K562 (cell line): ENCODE measurements around the gene CD48. TPM values are rescaled to one million over a fixed set of nuclear protein-coding genes. Genes with fewer than 3 reads are reported as not detected.

Source experiments
- ASH1L ChIP-seq: fragments of 450-650 bp; IDR thresholded peaks from 2 replicates; pipeline ENCODE4 v1.6.1; 2018; ENCODE audit warnings: borderline replicate concordance, mild to moderate bottlenecking, low read depth; ENCODE audit not compliant: partially characterized antibody
- DDX20 ChIP-seq: fragments of 450-650 bp; IDR thresholded peaks from 2 replicates; pipeline ENCODE4 v1.6.1; 2016; ENCODE audit warnings: missing genetic modification characterization, low read depth, mild to moderate bottlenecking, missing compliant biosample characterization, moderate library complexity
- DIDO1 ChIP-seq: fragments of 450-650 bp; IDR thresholded peaks from 2 replicates; pipeline ENCODE4 v1.6.1; 2016; ENCODE audit warnings: low read depth, missing biosample characterization, missing genetic modification characterization
- GTF2E2 ChIP-seq: fragments of 200-800 bp; sonication (Bioruptor generic); IDR thresholded peaks from 2 replicates; pipeline ENCODE4 v1.6.1; 2016; ENCODE audit warnings: missing genetic modification characterization, missing compliant biosample characterization
- HDGF ChIP-seq: fragments of 450-650 bp; IDR thresholded peaks from 2 replicates; pipeline ENCODE4 v1.6.1; 2016
- NFXL1 ChIP-seq: fragments of 450-650 bp; formaldehyde crosslinking; IDR thresholded peaks from 2 replicates; pipeline ENCODE4 v1.4.0; 2021; ENCODE audit warnings: mild to moderate bottlenecking
- RAD51 ChIP-seq: fragments of 450-650 bp; IDR thresholded peaks from 2 replicates; pipeline ENCODE4 v1.7.1; 2016; ENCODE audit warnings: low read depth, mild to moderate bottlenecking, borderline replicate concordance
- SMAD4 ChIP-seq: fragments of 250-450 bp; sonication (Bioruptor Pico); conservative IDR thresholded peaks from 2 replicates; pipeline ENCODE4 v1.8.0; 2021; ENCODE audit warnings: inconsistent platforms, mild to moderate bottlenecking, moderate library complexity
- SRF ChIP-seq, 2 experiments: fragments of 250-450, 450-650 bp in 1 of 2; sonication (Bioruptor Pico) in 1 of 2; sonication (generic) in 1 of 2; formaldehyde crosslinking; IDR thresholded peaks; 2 replicates each; pipeline versions ENCODE4 v1.5.0 to v1.5.1; 2020 to 2022; ENCODE audit warnings: mild to moderate bottlenecking in 1 of 2, missing genetic modification reagents in 1 of 2
- SRSF9 ChIP-seq: fragments of 200-400 bp; formaldehyde crosslinking; IDR thresholded peaks from 2 replicates; pipeline ENCODE4 v1.6.1; 2017; ENCODE audit warnings: low read depth, low read length, borderline replicate concordance
- STAT5A ChIP-seq: IDR thresholded peaks from 2 replicates; pipeline ENCODE4 v1.6.1; 2012; ENCODE audit warnings: low read length, inconsistent platforms, borderline replicate concordance
- ZKSCAN8 ChIP-seq: fragments of 200-800 bp; sonication (Bioruptor generic); IDR thresholded peaks from 2 replicates; pipeline ENCODE4 v1.6.1; 2016; ENCODE audit warnings: missing genetic modification characterization, missing compliant biosample characterization
- ZNF140 ChIP-seq: fragments of 250-450 bp; sonication (Bioruptor Pico); IDR thresholded peaks from 2 replicates; pipeline ENCODE4 v1.8.0; 2021; ENCODE audit warnings: moderate library complexity, mild to moderate bottlenecking, inconsistent platforms
- ZNF143 ChIP-seq: sonication (generic); formaldehyde crosslinking; IDR thresholded peaks from 2 replicates; pipeline ENCODE4 v1.9.0; 2022; ENCODE audit warnings: mild to moderate bottlenecking, missing genetic modification reagents
- ZNF224 ChIP-seq: sonication (generic); formaldehyde crosslinking; IDR thresholded peaks from 2 replicates; pipeline ENCODE4 v1.8.0; 2022; ENCODE audit warnings: mild to moderate bottlenecking, missing genetic modification reagents
- ZNF3 ChIP-seq: fragments of 250-450 bp; sonication (Bioruptor Pico); IDR thresholded peaks from 2 replicates; pipeline ENCODE4 v1.5.0; 2021; ENCODE audit warnings: mild to moderate bottlenecking, moderate library complexity
- ZNF584 ChIP-seq: fragments of 200-800 bp; sonication (Bioruptor generic); IDR thresholded peaks from 2 replicates; pipeline ENCODE4 v1.6.1; 2016; ENCODE audit warnings: low read depth, mild to moderate bottlenecking, missing genetic modification characterization, missing compliant biosample characterization
- ZNF707 ChIP-seq: fragments of 250-450 bp; sonication (Bioruptor Pico); conservative IDR thresholded peaks from 2 replicates; pipeline ENCODE4 v1.8.0; 2022; ENCODE audit warnings: inconsistent platforms, mild to moderate bottlenecking, moderate library complexity
- polyA plus RNA-seq, 8 experiments: library from polyadenylated mRNA; depleted of rRNA in 4 of 8; stranded (reverse) in 5 of 8; unstranded in 3 of 8; fragments of >200 nt; fragmentation: Nextera tagmentation in 2 of 8; fragmentation: Illumina TruSeq in 1 of 8; extraction: Ambion mirVana in 2 of 8; extraction: Trizol in 1 of 8; gene quantifications; 2 replicates each; pipeline versions ENCODE4 v1.2.1 to v1.2.3, GENCODE V29; 2011 to 2014; ENCODE audit warnings: inconsistent platforms in 1 of 8, missing spikeins in 1 of 8
- total RNA-seq, 7 experiments: library from RNA; depleted of rRNA in 6 of 7; stranded (reverse); fragments of >200 nt in 6 of 7; fragmentation: Illumina TruSeq in 2 of 7; extraction: Trizol in 2 of 7; gene quantifications; 2 replicates each; pipeline versions ENCODE4 v1.2.1 to v1.2.3, GENCODE V29; 2011 to 2021; ENCODE audit warnings: low replicate concordance in 1 of 7
- TF ChIP-seq, protein P1 (sequence below): fragments of 200-800 bp; sonication (Bioruptor generic); IDR thresholded peaks from 2 replicates; pipeline ENCODE4 v1.6.1; 2017; ENCODE audit warnings: missing genetic modification characterization, missing compliant biosample characterization
- TF ChIP-seq, protein P2 (sequence below): fragments of 250-450 bp; sonication (Bioruptor Pico); IDR thresholded peaks from 2 replicates; pipeline ENCODE4 v1.5.0; 2021; ENCODE audit warnings: mild to moderate bottlenecking, borderline replicate concordance
- TF ChIP-seq, protein P3 (sequence below), 2 experiments: fragments of 450-650 bp in 1 of 2; sonication (generic) in 1 of 2; formaldehyde crosslinking; conservative IDR thresholded peaks; 2 replicates each; pipeline versions ENCODE4 v1.4.0 to v1.8.1; 2020 to 2022; ENCODE audit warnings: mild to moderate bottlenecking in 1 of 2, missing genetic modification reagents in 1 of 2
- TF ChIP-seq, protein P4 (sequence below), 2 experiments: fragments of 450-650 bp; IDR thresholded peaks; 2 replicates each; pipeline ENCODE4 v1.6.1; 2016

The CD48 gene
- total and polyA plus RNA-seq, 9 of the 15 experiments (the other 6 are each of a cell fraction or from before 2014, with no cell fraction given): 0.10 to 0.42 (median 0.29) TPM; not detected in 3

DNA sequence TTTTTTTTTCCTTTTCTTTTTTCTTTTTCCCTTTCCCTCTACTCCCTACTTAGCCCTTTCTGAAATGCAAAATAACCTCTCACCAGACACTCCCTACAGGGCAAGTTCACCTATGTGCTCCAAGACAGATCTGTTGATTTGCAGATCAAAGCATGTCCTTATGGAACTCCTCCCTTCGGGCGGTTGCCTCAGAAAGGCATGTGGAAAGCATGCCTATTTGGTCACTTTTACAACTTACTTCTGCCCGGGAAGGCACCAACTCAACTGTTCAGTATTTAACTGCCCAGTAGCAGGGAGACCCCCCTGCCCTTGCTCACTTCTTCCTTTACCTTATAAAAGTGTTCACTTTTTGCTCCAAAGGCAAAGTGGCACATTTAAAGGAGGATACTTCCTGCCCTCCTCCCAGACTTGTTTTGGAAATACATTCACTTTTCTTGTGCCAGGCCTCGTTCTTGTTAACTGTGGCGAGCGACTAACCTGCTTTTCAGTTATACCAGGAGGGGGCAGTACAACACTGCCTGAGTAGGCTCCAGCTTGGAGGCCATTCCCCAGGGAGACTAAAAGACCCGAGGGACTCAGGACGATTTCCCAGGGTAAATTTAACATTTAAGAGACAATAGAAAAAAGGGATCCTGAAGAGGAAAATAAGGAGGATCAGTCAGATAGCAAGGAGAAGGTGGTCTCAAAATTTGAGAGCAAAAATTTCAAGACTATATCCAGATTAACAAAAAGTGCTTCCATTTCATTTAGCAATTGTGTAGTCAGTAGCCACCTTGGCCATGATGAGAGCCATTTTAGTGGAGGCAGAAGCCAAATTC is 15.1 kb upstream of the CD48 start (continued):
- TF ChIP-seq ZNF140 (CRISPR knock-in tag): no peak
- TF ChIP-seq ZNF3 (CRISPR knock-in tag): no peak
- no peak for TF ChIP-seq RAD51
- TF ChIP-seq, protein P1, sequence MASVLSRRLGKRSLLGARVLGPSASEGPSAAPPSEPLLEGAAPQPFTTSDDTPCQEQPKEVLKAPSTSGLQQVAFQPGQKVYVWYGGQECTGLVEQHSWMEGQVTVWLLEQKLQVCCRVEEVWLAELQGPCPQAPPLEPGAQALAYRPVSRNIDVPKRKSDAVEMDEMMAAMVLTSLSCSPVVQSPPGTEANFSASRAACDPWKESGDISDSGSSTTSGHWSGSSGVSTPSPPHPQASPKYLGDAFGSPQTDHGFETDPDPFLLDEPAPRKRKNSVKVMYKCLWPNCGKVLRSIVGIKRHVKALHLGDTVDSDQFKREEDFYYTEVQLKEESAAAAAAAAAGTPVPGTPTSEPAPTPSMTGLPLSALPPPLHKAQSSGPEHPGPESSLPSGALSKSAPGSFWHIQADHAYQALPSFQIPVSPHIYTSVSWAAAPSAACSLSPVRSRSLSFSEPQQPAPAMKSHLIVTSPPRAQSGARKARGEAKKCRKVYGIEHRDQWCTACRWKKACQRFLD (CRISPR knock-in tag): 0 out of 2 replicates have a peak, but pooled peaks have one; percentile 28
- TF ChIP-seq, protein P2, sequence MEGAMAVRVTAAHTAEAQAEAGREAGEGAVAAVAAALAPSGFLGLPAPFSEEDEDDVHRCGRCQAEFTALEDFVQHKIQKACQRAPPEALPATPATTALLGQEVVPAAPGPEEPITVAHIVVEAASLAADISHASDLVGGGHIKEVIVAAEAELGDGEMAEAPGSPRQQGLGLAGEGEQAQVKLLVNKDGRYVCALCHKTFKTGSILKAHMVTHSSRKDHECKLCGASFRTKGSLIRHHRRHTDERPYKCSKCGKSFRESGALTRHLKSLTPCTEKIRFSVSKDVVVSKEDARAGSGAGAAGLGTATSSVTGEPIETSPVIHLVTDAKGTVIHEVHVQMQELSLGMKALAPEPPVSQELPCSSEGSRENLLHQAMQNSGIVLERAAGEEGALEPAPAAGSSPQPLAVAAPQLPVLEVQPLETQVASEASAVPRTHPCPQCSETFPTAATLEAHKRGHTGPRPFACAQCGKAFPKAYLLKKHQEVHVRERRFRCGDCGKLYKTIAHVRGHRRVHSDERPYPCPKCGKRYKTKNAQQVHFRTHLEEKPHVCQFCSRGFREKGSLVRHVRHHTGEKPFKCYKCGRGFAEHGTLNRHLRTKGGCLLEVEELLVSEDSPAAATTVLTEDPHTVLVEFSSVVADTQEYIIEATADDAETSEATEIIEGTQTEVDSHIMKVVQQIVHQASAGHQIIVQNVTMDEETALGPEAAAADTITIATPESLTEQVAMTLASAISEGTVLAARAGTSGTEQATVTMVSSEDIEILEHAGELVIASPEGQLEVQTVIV: no peak
- no peak for TF ChIP-seq HDGF
- no peak for TF ChIP-seq STAT5A
- no peak for TF ChIP-seq ZNF143 (CRISPR knock-in tag)
- TF ChIP-seq, protein P3, sequence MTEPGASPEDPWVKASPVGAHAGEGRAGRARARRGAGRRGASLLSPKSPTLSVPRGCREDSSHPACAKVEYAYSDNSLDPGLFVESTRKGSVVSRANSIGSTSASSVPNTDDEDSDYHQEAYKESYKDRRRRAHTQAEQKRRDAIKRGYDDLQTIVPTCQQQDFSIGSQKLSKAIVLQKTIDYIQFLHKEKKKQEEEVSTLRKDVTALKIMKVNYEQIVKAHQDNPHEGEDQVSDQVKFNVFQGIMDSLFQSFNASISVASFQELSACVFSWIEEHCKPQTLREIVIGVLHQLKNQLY (CRISPR knock-in tag; conservative IDR thresholded peaks at IDR 0.05): no peak
- TF ChIP-seq ZKSCAN8 (CRISPR knock-in tag): peak; percentile 57
- TF ChIP-seq SRSF9: no peak
- no peak for TF ChIP-seq ZNF707 (CRISPR knock-in tag)
- 0 out of 2 replicates have a peak, but pooled peaks have one; percentile 7 for TF ChIP-seq SMAD4
- TF ChIP-seq, protein P4, sequence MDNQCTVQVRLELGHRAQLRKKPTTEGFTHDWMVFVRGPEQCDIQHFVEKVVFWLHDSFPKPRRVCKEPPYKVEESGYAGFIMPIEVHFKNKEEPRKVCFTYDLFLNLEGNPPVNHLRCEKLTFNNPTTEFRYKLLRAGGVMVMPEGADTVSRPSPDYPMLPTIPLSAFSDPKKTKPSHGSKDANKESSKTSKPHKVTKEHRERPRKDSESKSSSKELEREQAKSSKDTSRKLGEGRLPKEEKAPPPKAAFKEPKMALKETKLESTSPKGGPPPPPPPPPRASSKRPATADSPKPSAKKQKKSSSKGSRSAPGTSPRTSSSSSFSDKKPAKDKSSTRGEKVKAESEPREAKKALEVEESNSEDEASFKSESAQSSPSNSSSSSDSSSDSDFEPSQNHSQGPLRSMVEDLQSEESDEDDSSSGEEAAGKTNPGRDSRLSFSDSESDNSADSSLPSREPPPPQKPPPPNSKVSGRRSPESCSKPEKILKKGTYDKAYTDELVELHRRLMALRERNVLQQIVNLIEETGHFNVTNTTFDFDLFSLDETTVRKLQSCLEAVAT (IDR thresholded peaks at IDR 0.05): 0 out of 4 replicates have a peak, but pooled peaks of 1 of the 2 experiments have one; percentile 40
- TF ChIP-seq ASH1L: no peak
- TF ChIP-seq DIDO1 (tag): no peak
- peak; percentile 68; the same call in 1 of the 2 replicates for TF ChIP-seq ZNF584
- TF ChIP-seq ZNF224 (CRISPR knock-in tag): no peak
- no peak for TF ChIP-seq SRF (CRISPR knock-in tag; IDR thresholded peaks at IDR 0.05)
- TF ChIP-seq GTF2E2 (tag): no peak
- no peak for TF ChIP-seq NFXL1 (CRISPR knock-in tag)
- TF ChIP-seq DDX20 (tag): peak; percentile 67; the same call in 1 of the 2 replicates
